ENCODE data around the gene MANSC4.

DNA sequence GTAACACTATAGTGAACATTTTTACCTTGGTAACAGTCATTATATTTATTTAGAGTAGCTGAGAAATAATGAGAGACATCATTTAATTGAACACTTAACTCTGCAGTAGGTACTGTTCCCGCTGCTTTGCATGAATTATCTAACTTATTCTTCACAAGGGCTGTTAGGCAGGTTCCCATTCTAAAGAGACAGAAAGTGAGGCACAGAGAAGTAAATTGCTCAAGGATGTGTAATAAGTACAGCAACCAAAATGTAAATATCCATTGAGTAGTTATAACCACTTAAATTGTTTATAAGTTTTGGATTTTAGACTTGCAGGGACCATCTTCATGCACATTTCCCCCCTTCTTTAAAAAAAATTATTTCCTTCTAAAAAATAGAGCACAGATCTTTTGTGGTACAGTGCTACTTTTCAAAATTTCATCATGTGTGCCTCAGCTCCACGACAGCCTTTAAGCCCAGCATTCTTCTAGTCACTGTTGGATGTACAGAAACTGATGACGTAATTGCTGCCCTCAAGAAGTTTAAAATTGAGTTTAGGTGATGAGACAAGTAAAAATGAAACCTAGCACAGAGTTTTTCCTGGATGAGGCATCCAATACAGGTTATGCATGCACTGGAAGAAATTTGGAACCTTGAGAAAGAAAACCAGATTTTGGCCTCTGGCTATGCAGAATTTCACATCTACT, 6.0 kb upstream of the MANSC4 start:
- TF ChIP-seq ZNF512 (CRISPR knock-in tag; IDR thresholded peaks at IDR 0.05) (no peak), ZNF30 (CRISPR knock-in tag; IDR thresholded peaks at IDR 0.05) (no peak), POLR2AphosphoS5 (IDR thresholded peaks at IDR 0.05; ENCODE audit: low read depth, low read length) (no peak), ZNF780A (CRISPR knock-in tag; IDR thresholded peaks at IDR 0.05) (no peak), JUNB (CRISPR knock-in tag; IDR thresholded peaks at IDR 0.05; ENCODE audit: borderline replicate concordance) (no peak)
- TF ChIP-seq, protein P1, sequence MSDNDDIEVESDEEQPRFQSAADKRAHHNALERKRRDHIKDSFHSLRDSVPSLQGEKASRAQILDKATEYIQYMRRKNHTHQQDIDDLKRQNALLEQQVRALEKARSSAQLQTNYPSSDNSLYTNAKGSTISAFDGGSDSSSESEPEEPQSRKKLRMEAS (IDR thresholded peaks at IDR 0.05), result no peak
